Testis (tissue), 3 donors: ENCODE measurements around the gene TBC1D1. TPM values are rescaled to one million over a fixed set of nuclear protein-coding genes. Genes with fewer than 3 reads are reported as not detected.

Experiments
- DNase-seq: peaks from one replicate; pipeline ENCODE4 v3.0.0-alpha.2; 2019
- H3K27ac ChIP-seq, 2 donors: fragments of 200-600 bp; sonication (generic); one replicate each; pipeline ENCODE4 v1.5.1; 2019
- H3K27me3 ChIP-seq: fragments of 200-600 bp; sonication (generic); one replicate; pipeline ENCODE4 v1.5.1; 2019
- H3K36me3 ChIP-seq: fragments of 200-600 bp; sonication (generic); one replicate; pipeline ENCODE4 v1.5.1; 2017; ENCODE audit warnings: low read depth; ENCODE audit errors: missing control alignments
- H3K4me1 ChIP-seq: fragments of 200-600 bp; sonication (generic); one replicate; pipeline ENCODE4 v1.5.1; 2019
- H3K4me3 ChIP-seq, 2 donors: fragments of 200-600 bp; sonication (generic); one replicate each; pipeline ENCODE4 v1.5.1; 2017 to 2019
- H3K9me3 ChIP-seq: fragments of 200-600 bp; sonication (generic); one replicate; pipeline ENCODE4 v1.5.1; 2017
- CTCF ChIP-seq, 3 experiments: fragments of 450-650 bp in 2 of 3; fragments of 200-600 bp in 1 of 3; sonication (generic) in 1 of 3; IDR thresholded peaks; one replicate each; pipeline ENCODE4 v1.5.1; 2016 to 2019; ENCODE audit warnings: antibody characterized with exemption in 3 of 3, mild to moderate bottlenecking in 2 of 3, moderate library complexity in 1 of 3
- POLR2A ChIP-seq: fragments of 450-650 bp; IDR thresholded peaks from one replicate; pipeline ENCODE4 v1.6.1; 2017; ENCODE audit warnings: antibody characterized with exemption, mild to moderate bottlenecking, moderate library complexity
- WGBS, 2 donors: methylation state at CpG; one replicate each; pipeline ENCODE4 v1.1.5; 2018; 5-methylcytosine and 5-hydroxymethylcytosine counted together
- intact Hi-C: fragments of 100-400 bp; cut with DNase I; formaldehyde crosslinking; loops from one replicate; pipeline ENCODE4 v1.15.1; 2023; ENCODE audit warnings: low total_unique reads
- polyA plus RNA-seq: library from polyadenylated mRNA; stranded (reverse); fragments of 350-450 nt; fragmentation: Illumina TruSeq; extraction: RNeasy Lipid Tissue Mini Kit (QIAGEN cat#74804); gene quantifications from one replicate; pipeline ENCODE4 v1.2.3, GENCODE V29; 2014; ENCODE audit warnings: low read depth, low replicate concordance; ENCODE audit not compliant: insufficient read depth
- total RNA-seq, 2 donors: library from RNA; depleted of rRNA; stranded (reverse); fragments of >200 nt; gene quantifications; one replicate each; pipeline ENCODE4 v1.2.3, GENCODE V29; 2016

Gene TBC1D1
- total and polyA plus RNA-seq, 3 donors from 2014 or later = 130 to 208 (median 167) TPM

- intact Hi-C loops = no loop called here
- no peak overlapping the region for H3K4me3 ChIP-seq
- WGBS, 2 donors = 92 to 95% methylated on average over 17 of the region's 17 CpGs
Measured at GRCh38 chr4:38137080-38137479, 246.2 kb downstream of the TBC1D1 start.

GRCh38 chr4:38138363-38138762 is 247.5 kb downstream of the TBC1D1 start:
- Histone ChIP-seq H3K27ac (no peak overlapping the region), H3K4me1 (no peaks in the 10 kb centered on the region), H3K4me3 (no peak overlapping the region), H3K9me3 (no peaks in the 10 kb centered on the region), H3K27me3 (no peaks in the 10 kb centered on the region), H3K36me3 (no peaks in the 10 kb centered on the region)
- TF ChIP-seq POLR2A (no peak), CTCF (IDR thresholded peaks at IDR 0.05) (no peak)
- no peak for DNase-seq
- WGBS, 2 donors = 89 to 93% methylated on average over 4 of the region's 4 CpGs
- intact Hi-C loops = no loop called here

More at GRCh38 chr4:38137080-38137479, 246.2 kb downstream of the TBC1D1 start:
- no peak overlapping the region for H3K27ac ChIP-seq
- H3K27me3 ChIP-seq = no peaks in the 10 kb centered on the region
- no peaks in the 10 kb centered on the region for H3K4me1 ChIP-seq
- H3K36me3 ChIP-seq = no peaks in the 10 kb centered on the region
- TF ChIP-seq CTCF (IDR thresholded peaks at IDR 0.05) (no peak), POLR2A (no peak)
- no peak for DNase-seq
- no peaks in the 10 kb centered on the region for H3K9me3 ChIP-seq

DNA sequence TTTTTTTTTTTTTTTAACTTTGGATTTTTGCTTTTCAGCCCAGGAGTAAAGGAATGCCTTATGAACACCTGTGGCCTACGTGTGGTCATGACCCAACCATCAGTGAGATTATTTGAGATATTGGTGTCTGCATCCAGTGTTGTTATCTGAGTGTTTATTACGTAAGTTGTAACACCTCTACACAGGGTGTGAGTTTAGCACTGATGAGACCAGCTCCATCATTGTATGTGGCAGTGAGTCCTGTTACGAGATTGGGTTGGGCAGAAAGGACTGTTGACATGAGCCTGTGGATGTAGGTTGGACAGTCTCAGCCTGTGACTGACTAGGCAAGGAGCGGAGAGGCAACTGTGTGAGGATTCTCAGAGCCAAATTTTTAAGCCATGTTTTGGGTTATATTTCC is 248.3 kb downstream of the TBC1D1 start:
- DNase-seq = no peak

DNA sequence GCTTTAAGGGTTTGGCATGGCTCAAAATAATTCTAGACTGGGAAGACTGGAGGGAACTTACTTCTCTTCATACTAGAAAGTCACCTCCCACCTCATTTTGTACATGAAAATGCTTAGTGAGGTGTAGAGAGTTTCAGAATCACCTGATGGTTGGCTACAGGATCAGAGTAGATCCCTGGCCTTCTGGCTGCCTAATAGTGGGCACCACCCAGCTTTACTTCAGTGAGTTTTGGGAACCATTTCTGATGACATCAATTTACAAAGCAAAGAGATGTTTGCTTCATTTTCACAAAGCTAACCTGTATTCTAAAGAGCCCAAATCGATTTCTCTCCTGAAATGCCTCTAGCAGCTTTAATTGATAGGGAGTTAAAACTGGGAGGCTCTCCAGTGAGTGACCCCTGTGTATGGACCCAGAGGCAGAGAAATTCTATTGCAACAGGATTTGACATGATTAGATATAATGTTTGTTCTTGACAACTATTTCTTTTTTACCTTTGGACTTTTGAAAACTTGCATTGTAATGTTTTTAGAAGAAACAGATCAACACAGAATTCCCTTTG is 249.8 kb downstream of the TBC1D1 start:
- DNase-seq = no peak
- no peak overlapping the region for H3K27ac ChIP-seq
- WGBS, 2 donors = 74 to 100% methylated on average over 1 of the region's 1 CpG
- H3K4me1 ChIP-seq = no peaks in the 10 kb centered on the region
- H3K9me3 ChIP-seq = no peaks in the 10 kb centered on the region
- H3K4me3 ChIP-seq = no peak overlapping the region
- intact Hi-C loops = no loop called here
- H3K36me3 ChIP-seq = no peaks in the 10 kb centered on the region
- TF ChIP-seq POLR2A (no peak), CTCF (IDR thresholded peaks at IDR 0.05) (no peak)
- H3K27me3 ChIP-seq = no peaks in the 10 kb centered on the region

More for the DNA sequence above, 248.3 kb downstream of the TBC1D1 start:
- intact Hi-C loops = no loop called here
- Histone ChIP-seq H3K9me3 (no peaks in the 10 kb centered on the region), H3K36me3 (no peaks in the 10 kb centered on the region), H3K4me1 (no peaks in the 10 kb centered on the region), H3K4me3 (no peak overlapping the region), H3K27me3 (no peaks in the 10 kb centered on the region), H3K27ac (no peak overlapping the region)
- WGBS, 2 donors = 92 to 97% methylated on average over 4 of the region's 4 CpGs
- no peak for TF ChIP-seq POLR2A
- no peak for TF ChIP-seq CTCF (IDR thresholded peaks at IDR 0.05)

DNA sequence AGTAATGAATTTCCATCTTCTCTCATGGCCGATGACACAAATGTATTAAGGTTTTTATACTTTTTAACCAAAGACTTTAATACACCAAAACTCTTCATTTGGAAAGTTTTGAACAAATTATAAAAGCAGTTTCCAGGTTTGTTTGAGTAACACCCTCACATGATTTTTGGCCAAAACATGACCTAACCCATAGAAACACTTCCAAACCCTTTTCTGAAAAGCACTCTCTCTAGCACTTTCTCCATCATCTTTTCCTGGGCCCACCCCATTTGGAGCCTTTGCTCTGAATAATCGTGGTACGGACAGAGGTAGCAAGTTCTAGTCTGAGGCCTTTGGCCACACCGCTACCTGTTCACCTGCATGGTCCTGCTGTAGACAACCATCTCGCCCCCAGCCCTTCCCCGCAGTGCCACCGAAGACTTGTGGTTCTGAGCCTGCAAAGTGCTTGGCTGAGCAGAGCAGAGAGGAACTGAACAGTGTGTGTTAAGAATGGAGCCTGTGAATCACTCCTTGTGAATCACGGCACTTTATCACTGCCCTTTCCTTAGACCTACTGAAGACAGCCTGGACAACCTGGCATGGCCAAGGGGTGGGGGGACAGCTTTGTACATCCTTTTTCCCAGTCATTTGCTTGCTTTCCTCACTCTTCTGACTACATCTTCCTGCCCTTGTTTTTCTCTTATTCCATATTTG is 251.1 kb downstream of the TBC1D1 start:
- Histone ChIP-seq H3K9me3 (no peaks in the 10 kb centered on the region), H3K4me1 (no peaks in the 10 kb centered on the region), H3K4me3 (no peak overlapping the region), H3K27ac (no peak overlapping the region), H3K36me3 (no peaks in the 10 kb centered on the region), H3K27me3 (no peaks in the 10 kb centered on the region)
- DNase-seq = no peak
- TF ChIP-seq CTCF (IDR thresholded peaks at IDR 0.05) (no peak), POLR2A (no peak)
- intact Hi-C loops = no loop called here
- 90 to 91% methylated on average over 8 of the region's 8 CpGs for WGBS, 2 donors
